GM11168 (cell line): ENCODE data around the gene PATJ.

ENCODE experiments used
- in situ Hi-C: fragments of 300-500 bp; cut with MboI; formaldehyde crosslinking; loops from one replicate; pipeline ENCODE4 v1.12.0; 2022; ENCODE audit warnings: low sequenced_read_pairs; ENCODE audit not compliant: unreplicated experiment

Gene PATJ

GRCh38 chr1:62076286-62076685 lies 334.0 kb downstream of the PATJ start:
- in situ Hi-C loops, result no loop called here

- in situ Hi-C loops, result no loop called here
Measured at GRCh38 chr1:62077821-62078220, 335.5 kb downstream of the PATJ start.

DNA sequence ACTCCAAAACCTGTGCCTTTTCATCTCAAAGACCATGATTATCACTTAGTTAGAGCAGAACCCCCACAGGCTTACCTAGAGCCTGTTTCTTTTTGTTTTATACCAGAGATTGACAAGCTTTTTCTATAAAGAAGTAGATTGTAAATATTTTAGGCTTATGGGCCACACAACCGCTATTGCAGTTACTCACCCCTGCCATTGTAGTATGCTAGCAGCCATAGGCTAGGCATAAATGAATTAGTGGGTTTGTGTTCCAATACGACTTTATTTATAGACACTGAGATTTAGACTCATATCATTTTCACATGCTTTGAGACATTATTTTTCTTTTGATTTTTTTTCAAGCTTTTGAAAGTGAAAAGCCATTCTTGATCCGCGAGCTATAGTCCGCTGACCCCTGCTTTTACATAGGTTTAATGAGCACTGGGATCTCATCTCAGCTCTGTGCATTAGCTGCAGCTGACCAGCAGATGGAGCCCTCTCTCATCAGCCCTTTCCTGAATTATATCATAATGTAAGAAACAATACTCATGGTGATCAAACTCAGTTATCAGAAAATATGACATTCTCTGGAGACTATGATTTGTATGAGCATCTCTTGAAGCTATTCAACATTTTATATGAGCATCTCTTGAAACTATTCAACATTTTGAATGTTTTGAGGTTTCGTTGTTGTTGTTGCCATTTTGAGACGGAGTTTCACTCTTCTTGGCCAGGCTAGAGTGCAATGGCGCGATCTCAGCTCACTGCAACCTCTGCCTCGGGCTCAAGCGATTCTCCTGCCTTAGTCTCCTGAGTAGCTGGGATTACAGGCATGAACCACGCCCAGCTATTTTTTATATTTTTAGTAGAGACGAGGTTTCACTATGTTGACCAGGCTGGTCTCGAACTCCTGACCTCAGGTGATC lies 340.4 kb downstream of the PATJ start:
- in situ Hi-C loops, result no loop called here

- in situ Hi-C loops, result no loop called here
Measured at GRCh38 chr1:62084310-62084890, 342.1 kb downstream of the PATJ start.

DNA sequence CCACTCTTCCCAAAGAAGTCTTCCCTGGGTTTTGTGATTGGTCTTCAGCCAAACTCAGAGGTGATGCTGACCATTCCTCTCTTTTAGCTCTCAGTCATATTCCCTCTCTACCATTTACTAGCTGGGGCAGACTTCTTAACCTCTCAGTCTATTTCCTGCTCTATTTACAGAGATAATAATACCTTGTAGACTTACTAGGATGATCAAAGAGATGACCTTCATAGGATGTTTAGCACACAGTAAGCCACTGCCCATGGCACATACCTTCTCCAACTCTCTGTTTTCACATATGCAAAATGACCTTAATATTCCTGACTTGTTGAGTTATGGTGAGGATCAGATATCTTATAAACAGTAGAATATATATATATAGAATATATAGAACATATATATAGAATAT lies 346.2 kb downstream of the PATJ start:
- in situ Hi-C loops, result no loop called here

- in situ Hi-C loops, result no loop called here
Measured at GRCh38 chr1:62089570-62089969, 347.3 kb downstream of the PATJ start.

- in situ Hi-C loops, result no loop called here
Measured at GRCh38 chr1:62090016-62090415, 347.7 kb downstream of the PATJ start.

GRCh38 chr1:62092110-62092509 lies 349.8 kb downstream of the PATJ start:
- in situ Hi-C loops, result no loop called here

- in situ Hi-C loops, result no loop called here
Measured at GRCh38 chr1:62093261-62093660, 351.0 kb downstream of the PATJ start.

GRCh38 chr1:62097464-62097863 lies 355.2 kb downstream of the PATJ start:
- in situ Hi-C loops, result no loop called here

DNA sequence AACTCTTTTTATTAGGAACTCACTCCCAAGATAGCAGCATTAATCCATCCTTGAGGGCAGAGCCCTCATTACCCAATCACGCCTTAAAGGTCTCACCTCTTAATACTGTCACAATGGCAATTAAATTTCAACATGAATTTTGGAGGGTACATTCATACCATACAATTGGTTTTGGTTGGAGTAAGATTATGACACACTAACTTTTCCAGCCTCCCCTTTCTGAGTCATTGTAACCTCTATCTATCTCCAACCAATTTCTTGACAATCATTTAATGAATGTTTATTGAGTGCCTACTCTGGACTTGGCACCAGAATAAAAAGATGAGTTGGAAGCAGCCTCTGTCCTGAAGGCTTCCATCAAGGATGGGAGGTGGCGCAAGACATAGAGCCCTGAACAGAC lies 358.2 kb downstream of the PATJ start:
- in situ Hi-C loops, result no loop called here

GRCh38 chr1:62103846-62104245 lies 361.6 kb downstream of the PATJ start:
- in situ Hi-C loops, result no loop called here

DNA sequence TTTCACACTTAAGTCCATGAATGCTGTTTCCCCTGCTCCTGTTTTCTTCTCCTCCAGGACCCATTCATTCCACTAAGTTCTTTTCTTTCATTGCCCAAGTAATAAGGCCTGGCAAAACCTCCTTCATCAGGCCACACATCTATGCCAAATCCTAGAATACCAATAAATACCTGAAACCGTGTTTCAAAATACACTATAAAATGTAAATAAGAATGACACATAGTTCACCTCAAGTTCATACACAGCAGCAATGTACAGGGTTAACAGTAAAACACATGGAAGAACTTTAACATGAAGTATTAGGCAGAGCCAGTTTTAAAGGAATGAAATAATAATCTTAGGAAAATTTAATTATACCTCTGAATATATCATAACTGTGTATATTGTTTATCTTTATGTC lies 365.6 kb downstream of the PATJ start:
- in situ Hi-C loops, result no loop called here

DNA sequence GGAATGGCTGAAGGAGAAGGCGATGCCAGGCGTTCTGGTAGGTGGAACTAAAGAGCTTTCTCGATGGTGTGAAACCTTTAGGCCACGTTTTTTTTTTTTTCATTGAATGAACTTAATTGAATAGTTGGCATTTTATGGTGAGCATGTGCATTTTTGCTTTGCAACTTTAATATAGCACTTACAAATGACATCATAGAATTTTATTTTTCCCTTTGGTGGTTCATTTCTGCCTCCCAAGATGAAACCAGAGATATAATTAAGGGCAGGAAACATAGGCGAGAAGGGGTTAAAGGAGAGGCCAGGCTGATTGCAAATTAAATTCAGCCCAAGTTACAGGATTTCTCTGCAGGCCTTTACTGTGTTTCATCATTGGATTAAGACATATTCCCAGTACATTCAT lies 366.8 kb downstream of the PATJ start:
- in situ Hi-C loops, result no loop called here

DNA sequence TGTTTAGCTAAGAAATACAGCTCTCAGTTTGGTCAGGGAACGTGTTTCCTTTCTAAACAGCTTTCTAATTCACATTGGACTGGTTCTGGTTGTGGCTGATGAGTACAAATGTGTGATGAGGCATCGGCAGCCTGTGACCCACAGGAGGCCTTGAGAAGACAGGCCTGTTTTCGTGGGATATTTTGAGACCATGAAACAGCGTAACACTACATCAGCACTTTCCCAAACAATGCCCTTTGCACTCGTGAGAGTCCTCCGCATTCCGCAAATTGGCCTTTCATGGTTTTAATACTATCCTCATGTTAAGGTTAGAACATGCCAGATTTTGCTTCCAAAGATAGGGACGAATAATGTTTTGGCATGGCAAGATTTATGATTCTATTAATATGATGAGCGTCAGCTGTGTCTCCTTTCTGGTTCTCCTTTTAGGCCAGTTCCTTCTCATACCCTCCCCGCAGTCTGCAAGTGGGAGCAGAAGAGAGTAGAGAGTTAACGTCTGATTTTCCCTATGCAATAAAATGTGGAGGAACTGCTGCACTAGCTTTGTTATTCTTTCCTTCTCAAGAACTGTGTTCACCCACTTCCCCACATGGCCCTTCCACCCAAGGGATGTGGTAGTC lies 368.0 kb downstream of the PATJ start:
- in situ Hi-C loops, result no loop called here

GRCh38 chr1:62111084-62111483 lies 368.8 kb downstream of the PATJ start:
- in situ Hi-C loops, result no loop called here

- in situ Hi-C loops, result no loop called here
Measured at GRCh38 chr1:62113507-62113906, 371.2 kb downstream of the PATJ start.

DNA sequence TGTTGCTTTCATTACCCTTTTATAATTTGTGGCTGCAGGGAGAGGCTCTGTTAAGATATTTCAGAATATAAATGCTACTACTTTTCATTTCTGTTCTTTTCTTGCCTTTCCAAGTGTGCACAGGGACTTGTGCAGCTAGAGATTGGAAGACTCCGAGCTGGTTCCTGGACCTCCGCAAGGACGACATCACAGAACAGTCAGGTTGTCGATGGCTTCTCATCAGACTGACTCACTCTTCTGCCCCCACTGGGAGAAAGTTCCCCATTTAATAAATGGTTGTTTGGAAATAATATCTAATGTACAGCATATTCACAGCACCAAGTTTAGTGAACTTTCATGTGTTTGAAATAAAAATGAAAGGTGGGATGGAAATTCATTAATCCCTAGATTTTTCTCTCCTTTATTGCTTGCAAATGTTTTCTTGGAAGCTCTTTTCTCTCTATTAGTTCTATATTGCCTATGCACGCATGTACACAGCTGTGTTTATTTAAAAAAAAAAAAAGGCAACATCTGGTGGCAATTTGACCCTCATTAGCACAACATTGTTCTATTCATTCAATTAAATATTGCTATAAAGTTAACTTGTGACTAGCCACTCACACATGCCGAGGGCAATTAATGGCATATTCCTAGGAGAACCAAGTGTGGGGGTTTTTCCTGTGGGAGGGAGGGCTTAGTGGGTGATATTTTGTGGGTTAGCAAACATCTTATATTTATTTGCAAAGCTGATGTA lies 374.9 kb downstream of the PATJ start:
- in situ Hi-C loops, result no loop called here

DNA sequence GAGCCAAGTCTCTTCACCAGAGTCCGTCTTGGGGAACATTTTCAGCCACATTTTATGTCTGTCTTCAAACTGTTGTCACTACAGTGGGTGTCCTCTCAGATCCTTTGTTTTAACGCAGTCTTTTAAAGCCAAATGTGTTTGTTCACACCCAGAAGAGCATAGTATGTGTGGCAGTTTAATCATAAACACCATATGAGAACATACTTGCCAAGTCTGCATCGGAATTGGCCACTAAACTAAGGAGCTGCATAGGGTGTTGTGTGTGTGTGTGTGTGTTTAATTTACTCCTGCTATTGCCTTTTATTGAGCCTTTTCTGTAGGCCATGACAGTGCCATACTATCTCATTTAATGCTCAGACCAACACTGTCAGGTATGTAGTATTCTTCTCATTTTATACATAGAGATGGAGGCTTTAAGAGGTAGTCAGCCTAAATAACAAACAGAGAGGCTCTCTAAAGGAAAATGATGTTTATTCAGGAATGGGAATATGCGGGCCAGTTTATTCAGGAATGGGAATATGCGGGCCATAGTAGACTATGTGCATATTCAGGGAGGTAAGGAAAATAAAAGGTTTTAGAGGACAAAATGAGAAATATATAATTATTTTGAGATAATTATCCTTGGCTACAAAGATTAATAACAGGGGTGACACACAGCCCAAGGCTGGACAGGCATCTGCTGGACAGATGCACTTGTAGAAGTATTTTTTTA lies 384.5 kb downstream of the PATJ start:
- in situ Hi-C loops, result no loop called here

DNA sequence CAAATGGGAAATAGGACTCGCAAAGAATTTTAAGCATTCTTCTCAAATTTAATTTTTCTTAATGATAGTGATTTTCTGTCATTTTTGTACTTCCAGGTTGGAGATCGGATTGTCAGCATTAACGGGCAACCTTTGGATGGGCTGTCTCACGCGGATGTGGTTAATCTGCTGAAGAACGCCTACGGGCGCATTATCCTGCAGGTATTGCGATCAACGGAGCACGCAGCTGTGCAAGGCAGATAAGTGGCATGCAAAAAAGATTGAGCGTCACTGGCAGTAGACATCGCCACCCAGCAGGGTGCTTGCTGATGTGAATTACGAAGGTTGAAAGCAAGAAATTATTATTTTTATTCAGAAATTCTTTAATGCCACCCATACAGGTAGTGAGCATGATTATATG lies 386.5 kb downstream of the PATJ start:
- in situ Hi-C loops, result no loop called here
